ENCODE data around the gene CSNK1A1. TPM values are rescaled to one million over a fixed set of nuclear protein-coding genes. Genes with fewer than 3 reads are reported as not detected.
A peak's percentile ranks its signal among the peaks of the same experiment; 100 is the strongest.
"Not testable (repeated sequence)": the region's sequence is repeated elsewhere in the genome, so short reads cannot be mapped to it uniquely, and the experiment has no call there.

CSNK1A1 gene
- 193 and 274 TPM in 2 replicates for total RNA-seq (2014; rRNA removed; shearing (Covaris generic); ENCODE audit: low replicate concordance)

DNA sequence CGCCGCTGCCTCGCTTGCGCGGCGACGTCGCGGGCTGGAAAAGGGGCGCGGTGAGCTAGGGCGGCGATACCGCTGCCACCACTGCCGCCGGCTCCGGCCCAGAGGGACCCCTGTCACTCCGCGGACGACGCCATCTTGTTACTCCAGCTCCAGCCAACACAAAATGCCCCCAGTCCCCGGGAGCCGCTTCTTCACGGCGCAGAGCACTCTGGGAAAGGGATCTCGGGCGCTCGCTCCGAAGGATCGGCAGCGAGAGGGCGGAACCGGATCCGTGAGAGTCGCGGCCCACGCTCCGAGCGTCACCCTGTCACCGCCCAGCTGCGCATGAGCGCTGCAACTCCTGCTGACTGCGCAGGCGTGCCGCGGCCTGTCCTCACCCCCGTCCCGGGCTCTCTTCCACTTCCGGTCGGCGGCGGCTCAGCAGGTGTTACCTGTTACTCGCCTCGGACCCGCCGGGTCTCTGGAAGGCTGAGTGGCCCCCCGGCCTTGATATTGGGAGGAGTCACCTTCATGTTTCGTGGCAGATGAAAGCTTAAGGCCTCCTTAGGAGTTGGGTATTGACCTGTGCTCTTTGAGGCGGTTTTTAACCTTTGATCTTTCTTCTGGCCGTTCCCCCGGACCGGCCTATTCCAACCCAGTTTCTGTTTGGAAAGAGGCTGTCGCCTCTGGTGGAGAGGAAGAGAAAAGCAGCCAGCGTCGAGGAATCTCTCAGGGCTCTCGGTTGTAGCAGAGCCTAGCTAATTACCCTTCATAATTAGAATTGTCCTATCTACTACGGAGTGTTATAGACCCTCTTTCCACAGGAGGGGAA, at the start of gene CSNK1A1:
Gene CSNK1A1 (minus strand): TSS at position 213 of the 811 bp plus-strand sequence. CDS start 475 bp downstream, outside the sequence.
- H3K4me3 ChIP-seq (ENCODE audit: low read length), result peak within 1 kb of the TSS; percentile 98
- no peaks in the 10 kb centered on the region for H3K9me3 ChIP-seq (ENCODE audit: low read length)
- peak within 1 kb of the TSS; percentile 90 for H3K4me2 ChIP-seq (ENCODE audit: low read depth, low read length, poor library complexity, severe bottlenecking)
- H3K27me3 ChIP-seq (ENCODE audit: low read length), result no peaks in the 10 kb centered on the region
- peaks cover 48% of the 10 kb centered on the region for H3K79me2 ChIP-seq (ENCODE audit: low read length)
- no peaks in the 10 kb centered on the region for H3K9me2 ChIP-seq (replicated peaks; ENCODE audit: insufficient read depth, low read length)
- H3K4me1 ChIP-seq (ENCODE audit: low read length), result peaks cover 28% of the 10 kb centered on the region
- H3K36me3 ChIP-seq (ENCODE audit: insufficient read depth, low read length), result peaks cover 29% of the 10 kb centered on the region
- DNase-seq, result peak; percentile 99
- H3K9ac ChIP-seq (ENCODE audit: low read length), result peak within 1 kb of the TSS; percentile 98
- H3K27ac ChIP-seq (ENCODE audit: low read length), result peak within 1 kb of the TSS; percentile 84
- peaks cover 6% of the 10 kb centered on the region; the same call in 1 of the 2 replicates for H4K20me1 ChIP-seq (ENCODE audit: insufficient read depth, low read depth, low read length)
- peak within 1 kb of the TSS; percentile 84; the same call in 1 of the 2 replicates for H2AFZ ChIP-seq (ENCODE audit: low read length)

DNA sequence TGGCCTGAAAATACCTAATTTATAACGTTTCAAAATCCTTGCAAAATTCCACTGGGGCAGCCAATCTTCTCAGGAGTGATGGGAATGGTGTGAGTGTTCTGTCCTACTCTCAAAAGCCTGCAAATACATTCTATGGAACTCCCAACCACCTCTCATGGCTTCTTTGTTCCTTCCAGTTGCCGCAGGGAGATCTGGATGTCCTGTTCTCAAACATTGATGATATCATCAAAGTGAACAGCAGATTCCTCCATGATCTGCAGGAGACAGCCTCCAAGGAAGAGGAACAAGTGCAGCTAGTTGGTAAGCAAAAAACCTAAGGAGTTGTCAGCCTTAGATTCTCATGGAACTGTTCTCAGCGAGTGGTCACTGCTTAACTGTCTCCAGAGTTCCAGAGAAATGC, 49.7 kb upstream of the CSNK1A1 start:
- no peak for DNase-seq
- Histone ChIP-seq H3K27ac (ENCODE audit: low read length) (peak overlapping the region; percentile 67), H3K4me1 (ENCODE audit: low read length) (peaks cover 67% of the 10 kb centered on the region), H4K20me1 (ENCODE audit: insufficient read depth, low read depth, low read length) (no peaks in the 10 kb centered on the region), H3K4me2 (ENCODE audit: low read depth, low read length, poor library complexity, severe bottlenecking) (no peak overlapping the region), H3K9ac (ENCODE audit: low read length) (peak overlapping the region; percentile 33; the same call in 1 of the 2 replicates), H3K9me2 (replicated peaks; ENCODE audit: insufficient read depth, low read length) (no peaks in the 10 kb centered on the region), H3K27me3 (ENCODE audit: low read length) (no peaks in the 10 kb centered on the region), H3K79me2 (ENCODE audit: low read length) (peaks cover 16% of the 10 kb centered on the region), H3K9me3 (ENCODE audit: low read length) (no peaks in the 10 kb centered on the region), H3K36me3 (ENCODE audit: insufficient read depth, low read length) (peaks cover 18% of the 10 kb centered on the region), H3K4me3 (ENCODE audit: low read length) (no peak overlapping the region), H2AFZ (ENCODE audit: low read length) (no peak overlapping the region)

DNA sequence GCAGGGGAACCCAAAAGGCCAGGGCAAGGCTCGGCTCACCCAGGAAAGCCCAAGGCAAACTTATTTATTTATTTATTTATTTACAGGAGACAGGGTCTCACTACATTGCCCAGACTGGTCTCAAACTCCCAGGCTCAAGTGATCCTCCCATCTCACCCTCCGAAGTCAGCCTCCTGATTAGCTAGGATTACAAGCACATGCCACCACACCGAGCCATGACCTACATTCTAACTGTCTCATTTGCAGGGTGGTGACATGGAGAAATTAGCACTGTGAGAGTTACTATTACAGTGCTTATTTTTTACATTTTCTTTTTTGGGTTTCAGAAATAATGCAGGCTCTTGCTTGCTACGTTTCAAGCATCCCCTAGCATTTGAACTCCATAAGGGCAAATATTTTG, 48.1 kb upstream of the CSNK1A1 start:
- H3K9ac ChIP-seq (ENCODE audit: low read length), result no peak overlapping the region
- H2AFZ ChIP-seq (ENCODE audit: low read length), result no peak overlapping the region
- H4K20me1 ChIP-seq (ENCODE audit: insufficient read depth, low read depth, low read length), result no peaks in the 10 kb centered on the region
- H3K4me3 ChIP-seq (ENCODE audit: low read length), result no peak overlapping the region
- no peaks in the 10 kb centered on the region for H3K9me2 ChIP-seq (replicated peaks; ENCODE audit: insufficient read depth, low read length)
- no peaks in the 10 kb centered on the region for H3K9me3 ChIP-seq (ENCODE audit: low read length)
- peaks cover 13% of the 10 kb centered on the region for H3K36me3 ChIP-seq (ENCODE audit: insufficient read depth, low read length)
- H3K79me2 ChIP-seq (ENCODE audit: low read length), result peaks cover 31% of the 10 kb centered on the region
- H3K27ac ChIP-seq (ENCODE audit: low read length), result peak overlapping the region; percentile 74
- H3K27me3 ChIP-seq (ENCODE audit: low read length), result no peaks in the 10 kb centered on the region
- no peak for DNase-seq
- H3K4me1 ChIP-seq (ENCODE audit: low read length), result peaks cover 70% of the 10 kb centered on the region
- H3K4me2 ChIP-seq (ENCODE audit: low read depth, low read length, poor library complexity, severe bottlenecking), result no peak overlapping the region

DNA sequence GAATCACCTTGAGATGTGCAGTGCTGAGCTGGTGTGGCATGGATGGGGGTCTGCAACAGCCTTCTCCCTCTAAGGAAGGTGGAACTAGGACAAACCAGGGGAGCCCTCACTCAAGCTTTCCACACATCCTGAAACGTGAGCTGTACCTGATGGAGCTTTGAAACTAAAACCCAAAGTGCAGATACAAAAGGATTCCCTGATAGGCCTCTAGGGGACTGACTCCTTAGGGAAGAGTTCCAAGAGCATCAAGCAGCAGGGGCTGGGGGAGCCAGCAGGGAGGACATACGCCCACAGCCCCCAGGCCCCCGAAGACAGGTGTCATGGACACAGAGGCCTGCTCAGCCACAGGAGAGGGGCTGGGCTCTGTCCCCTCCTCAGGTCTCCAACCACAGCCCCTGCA, 47.7 kb upstream of the CSNK1A1 start:
- Histone ChIP-seq H3K79me2 (ENCODE audit: low read length) (peaks cover 35% of the 10 kb centered on the region), H3K9me2 (replicated peaks; ENCODE audit: insufficient read depth, low read length) (no peaks in the 10 kb centered on the region), H2AFZ (ENCODE audit: low read length) (no peak overlapping the region), H3K4me2 (ENCODE audit: low read depth, low read length, poor library complexity, severe bottlenecking) (no peak overlapping the region), H4K20me1 (ENCODE audit: insufficient read depth, low read depth, low read length) (no peaks in the 10 kb centered on the region), H3K27me3 (ENCODE audit: low read length) (no peaks in the 10 kb centered on the region), H3K9ac (ENCODE audit: low read length) (no peak overlapping the region), H3K9me3 (ENCODE audit: low read length) (no peaks in the 10 kb centered on the region), H3K4me3 (ENCODE audit: low read length) (no peak overlapping the region), H3K4me1 (ENCODE audit: low read length) (peaks cover 70% of the 10 kb centered on the region), H3K36me3 (ENCODE audit: insufficient read depth, low read length) (peaks cover 13% of the 10 kb centered on the region), H3K27ac (ENCODE audit: low read length) (peak overlapping the region; percentile 74)
- no peak for DNase-seq

DNA sequence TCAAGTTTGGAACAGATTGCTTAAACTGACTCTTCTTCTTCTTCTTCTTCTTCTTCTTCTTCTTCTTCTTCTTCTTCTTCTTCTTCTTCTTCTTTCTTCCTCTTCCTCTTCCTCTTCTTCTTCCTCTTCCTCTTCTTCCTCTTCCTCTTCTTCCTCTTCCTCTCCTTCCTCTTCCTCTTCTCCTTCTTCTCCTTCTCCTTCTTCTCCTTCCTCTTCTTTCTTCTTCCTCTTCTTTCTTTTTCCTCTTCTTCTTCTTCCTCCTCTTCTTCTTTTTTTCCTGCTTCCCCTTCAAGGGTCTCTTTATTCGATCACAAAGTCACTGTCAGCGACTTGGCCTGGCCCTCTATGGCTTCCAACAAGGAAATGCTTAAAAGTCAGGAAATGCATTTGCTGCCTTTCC, 47.0 kb upstream of the CSNK1A1 start:
- Histone ChIP-seq H3K79me2 (ENCODE audit: low read length) (peaks cover 42% of the 10 kb centered on the region), H3K4me1 (ENCODE audit: low read length) (peaks cover 69% of the 10 kb centered on the region), H3K36me3 (ENCODE audit: insufficient read depth, low read length) (peaks cover 11% of the 10 kb centered on the region), H3K27ac (ENCODE audit: low read length) (peak overlapping the region; percentile 74)
- H3K27me3 ChIP-seq (ENCODE audit: low read length); H2AFZ ChIP-seq (ENCODE audit: low read length); H3K9ac ChIP-seq (ENCODE audit: low read length); H3K4me3 ChIP-seq (ENCODE audit: low read length); H3K9me2 ChIP-seq (replicated peaks; ENCODE audit: insufficient read depth, low read length); H3K9me3 ChIP-seq (ENCODE audit: low read length); H3K4me2 ChIP-seq (ENCODE audit: low read depth, low read length, poor library complexity, severe bottlenecking); DNase-seq; H4K20me1 ChIP-seq (ENCODE audit: insufficient read depth, low read depth, low read length): not testable (repeated sequence)

DNA sequence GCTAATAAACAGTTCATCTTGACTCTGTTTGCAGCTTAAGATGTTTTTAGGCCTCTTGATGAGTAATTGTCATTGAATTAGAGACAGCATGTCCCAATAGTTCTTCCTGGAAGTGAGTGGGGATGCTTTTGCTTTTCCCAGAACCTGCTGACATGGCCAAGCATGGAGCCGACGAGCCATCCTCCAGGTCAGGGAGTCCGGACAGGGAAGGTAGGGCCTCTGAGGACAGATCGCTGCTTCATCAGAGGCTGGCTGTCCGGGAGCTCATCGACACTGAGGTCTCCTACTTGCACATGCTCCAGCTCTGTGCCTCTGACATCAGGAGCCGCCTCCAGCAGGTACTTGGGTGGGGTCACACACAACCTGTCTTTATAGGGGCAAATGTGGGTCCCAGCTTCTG, 46.4 kb upstream of the CSNK1A1 start:
- no peak overlapping the region for H3K4me3 ChIP-seq (ENCODE audit: low read length)
- no peak overlapping the region for H3K9ac ChIP-seq (ENCODE audit: low read length)
- H3K27me3 ChIP-seq (ENCODE audit: low read length), result no peaks in the 10 kb centered on the region
- no peaks in the 10 kb centered on the region for H3K9me2 ChIP-seq (replicated peaks; ENCODE audit: insufficient read depth, low read length)
- H3K4me2 ChIP-seq (ENCODE audit: low read depth, low read length, poor library complexity, severe bottlenecking), result peak overlapping the region; percentile 20
- no peaks in the 10 kb centered on the region for H4K20me1 ChIP-seq (ENCODE audit: insufficient read depth, low read depth, low read length)
- peaks cover 9% of the 10 kb centered on the region for H3K36me3 ChIP-seq (ENCODE audit: insufficient read depth, low read length)
- H2AFZ ChIP-seq (ENCODE audit: low read length), result no peak overlapping the region
- no peak for DNase-seq
- peak overlapping the region; percentile 74 for H3K27ac ChIP-seq (ENCODE audit: low read length)
- H3K9me3 ChIP-seq (ENCODE audit: low read length), result no peaks in the 10 kb centered on the region
- peaks cover 71% of the 10 kb centered on the region for H3K4me1 ChIP-seq (ENCODE audit: low read length)
- H3K79me2 ChIP-seq (ENCODE audit: low read length), result peaks cover 47% of the 10 kb centered on the region

DNA sequence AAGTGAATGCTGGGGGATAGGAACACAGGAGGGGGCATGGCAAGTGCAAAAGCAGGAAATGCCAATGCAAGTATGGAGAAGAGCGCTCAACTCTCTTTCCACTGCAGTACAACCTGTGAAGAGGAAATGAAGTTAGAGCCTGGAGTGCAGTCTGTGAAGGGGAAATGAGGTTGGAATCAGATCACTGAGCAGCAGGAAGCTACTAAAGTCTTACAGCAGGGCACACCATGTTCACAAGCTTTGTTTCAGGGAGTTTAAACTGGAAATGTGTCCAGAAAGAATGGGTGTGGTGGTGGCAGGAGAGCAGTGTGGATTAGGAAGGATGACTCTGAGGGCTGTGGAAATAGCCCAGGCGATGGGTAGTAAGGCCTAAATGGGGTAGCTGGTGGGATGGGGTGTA, 45.5 kb upstream of the CSNK1A1 start:
- H3K9me3 ChIP-seq (ENCODE audit: low read length), result no peaks in the 10 kb centered on the region
- H3K9me2 ChIP-seq (replicated peaks; ENCODE audit: insufficient read depth, low read length), result no peaks in the 10 kb centered on the region
- H3K4me3 ChIP-seq (ENCODE audit: low read length), result no peak overlapping the region
- H3K4me2 ChIP-seq (ENCODE audit: low read depth, low read length, poor library complexity, severe bottlenecking), result no peak overlapping the region
- H3K4me1 ChIP-seq (ENCODE audit: low read length), result peaks cover 78% of the 10 kb centered on the region
- H3K9ac ChIP-seq (ENCODE audit: low read length), result no peak overlapping the region
- no peaks in the 10 kb centered on the region for H4K20me1 ChIP-seq (ENCODE audit: insufficient read depth, low read depth, low read length)
- DNase-seq, result no peak
- H3K27me3 ChIP-seq (ENCODE audit: low read length), result no peaks in the 10 kb centered on the region
- no peak overlapping the region for H2AFZ ChIP-seq (ENCODE audit: low read length)
- peaks cover 56% of the 10 kb centered on the region for H3K79me2 ChIP-seq (ENCODE audit: low read length)
- H3K36me3 ChIP-seq (ENCODE audit: insufficient read depth, low read length), result peaks cover 9% of the 10 kb centered on the region
- H3K27ac ChIP-seq (ENCODE audit: low read length), result peak overlapping the region; percentile 80

DNA sequence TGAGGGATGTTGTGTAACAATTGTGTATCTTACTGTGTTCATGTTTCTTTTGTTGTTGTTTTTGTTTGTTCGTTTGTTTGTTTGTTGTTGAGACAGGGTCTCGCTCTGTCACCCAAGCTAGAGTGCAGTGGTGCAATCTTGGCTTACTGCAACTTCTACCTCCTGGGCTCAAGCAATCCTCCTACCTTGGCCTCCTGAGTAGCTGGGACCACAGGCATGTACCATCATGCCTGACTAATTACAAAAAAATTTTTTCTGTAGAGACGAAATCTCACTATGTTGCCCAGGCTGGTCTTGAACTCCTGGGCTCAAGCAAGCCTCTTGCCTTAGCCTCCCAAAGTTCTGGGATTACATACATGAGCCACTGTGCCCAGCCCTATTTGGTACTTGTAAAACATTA, 43.9 kb upstream of the CSNK1A1 start:
- Histone ChIP-seq H3K9ac (ENCODE audit: low read length) (peak overlapping the region; percentile 33), H3K4me1 (ENCODE audit: low read length) (peaks cover 84% of the 10 kb centered on the region), H3K4me2 (ENCODE audit: low read depth, low read length, poor library complexity, severe bottlenecking) (peak overlapping the region; percentile 40), H3K79me2 (ENCODE audit: low read length) (peaks cover 68% of the 10 kb centered on the region), H3K27ac (ENCODE audit: low read length) (peak overlapping the region; percentile 80)
- not testable (repeated sequence) for H4K20me1 ChIP-seq (ENCODE audit: insufficient read depth, low read depth, low read length); H3K9me3 ChIP-seq (ENCODE audit: low read length); H2AFZ ChIP-seq (ENCODE audit: low read length); H3K27me3 ChIP-seq (ENCODE audit: low read length); H3K36me3 ChIP-seq (ENCODE audit: insufficient read depth, low read length); DNase-seq; H3K9me2 ChIP-seq (replicated peaks; ENCODE audit: insufficient read depth, low read length); H3K4me3 ChIP-seq (ENCODE audit: low read length)

All from Karpas-422 (cell line).